HG03342 (cell line): ENCODE measurements around the gene ITGA2.

Experiments used
- ATAC-seq: cut with Tn5 transposase; IDR thresholded peaks from one replicate; pipeline ENCODE4 v1.9.1; 2021; ENCODE audit warnings: mild to moderate bottlenecking, moderate library complexity; ENCODE audit not compliant: unreplicated experiment

The ITGA2 gene

GRCh38 chr5:52988335-52989024 is 672 bp upstream of the ITGA2 start:
- ATAC-seq, result peak; percentile 10

- ATAC-seq, result peak; percentile 40
Observed at GRCh38 chr5:52989781-52990527, 802 bp downstream of the ITGA2 start.

GRCh38 chr5:52990528-52990925 is 1.4 kb downstream of the ITGA2 start:
- no peak for ATAC-seq

GRCh38 chr5:52993367-52993766 is 4.2 kb downstream of the ITGA2 start:
- no peak for ATAC-seq

- no peak for ATAC-seq
Observed at GRCh38 chr5:52994266-52994665, 5.1 kb downstream of the ITGA2 start.

- ATAC-seq, result no peak
Observed at GRCh38 chr5:52995095-52995494, 5.9 kb downstream of the ITGA2 start.

- no peak for ATAC-seq
Observed at GRCh38 chr5:52995914-52996313, 6.8 kb downstream of the ITGA2 start.

- no peak for ATAC-seq
Observed at GRCh38 chr5:52996979-52997378, 7.8 kb downstream of the ITGA2 start.

- ATAC-seq, result no peak
Observed at GRCh38 chr5:52997424-52997823, 8.3 kb downstream of the ITGA2 start.

GRCh38 chr5:52998552-52999313 is 9.6 kb downstream of the ITGA2 start:
- no peak for ATAC-seq

GRCh38 chr5:52999344-52999949 is 10.3 kb downstream of the ITGA2 start:
- peak; percentile 43 for ATAC-seq

GRCh38 chr5:53001541-53001940 is 12.4 kb downstream of the ITGA2 start:
- ATAC-seq, result no peak

- ATAC-seq, result no peak
Observed at GRCh38 chr5:53002491-53002890, 13.3 kb downstream of the ITGA2 start.

GRCh38 chr5:53003144-53003543 is 14.0 kb downstream of the ITGA2 start:
- ATAC-seq, result no peak

- ATAC-seq, result no peak
Observed at GRCh38 chr5:53006911-53007890, 18.0 kb downstream of the ITGA2 start.

- peak; percentile 98 for ATAC-seq
Observed at GRCh38 chr5:53008751-53009150, 19.6 kb downstream of the ITGA2 start.

- no peak for ATAC-seq
Observed at GRCh38 chr5:53009816-53010215, 20.7 kb downstream of the ITGA2 start.

- ATAC-seq, result no peak
Observed at GRCh38 chr5:53010814-53011213, 21.7 kb downstream of the ITGA2 start.

GRCh38 chr5:53011233-53011632 is 22.1 kb downstream of the ITGA2 start:
- no peak for ATAC-seq

- ATAC-seq, result no peak
Observed at GRCh38 chr5:53013857-53014256, 24.7 kb downstream of the ITGA2 start.
